Fibroblast of lung (primary cell): ENCODE data around the gene AMMECR1L. TPM values are rescaled to one million over a fixed set of nuclear protein-coding genes. Genes with fewer than 3 reads are reported as not detected.
A peak's percentile ranks its signal among the peaks of the same experiment; 100 is the strongest.

Experiments used
- DNase-seq, 2 donors: peaks; one replicate each; pipeline versions ENCODE4 v3.0.0 to v3.0.0-alpha.2; 2010; ENCODE audit warnings: low read depth in 2 of 2
- H2AFZ ChIP-seq: 2 replicates; pipeline ENCODE4 v1.5.1; 2012; ENCODE audit warnings: low read length, control low read depth, inconsistent platforms
- H3K27ac ChIP-seq: 2 replicates; pipeline ENCODE4 v1.5.1; 2011; ENCODE audit warnings: low read length, control low read depth; ENCODE audit not compliant: insufficient read depth
- H3K27me3 ChIP-seq: 2 replicates; pipeline ENCODE4 v1.5.1; 2011; ENCODE audit warnings: mild to moderate bottlenecking, low read length; ENCODE audit not compliant: control insufficient read depth, insufficient read depth
- H3K36me3 ChIP-seq: 2 replicates; pipeline ENCODE4 v1.5.1; 2011; ENCODE audit warnings: low read length; ENCODE audit not compliant: control insufficient read depth, insufficient read depth
- H3K4me1 ChIP-seq: 2 replicates; pipeline ENCODE4 v1.5.1; 2011; ENCODE audit warnings: low read length; ENCODE audit not compliant: control insufficient read depth, insufficient read depth; ENCODE audit errors: extremely low read depth
- H3K4me2 ChIP-seq: 2 replicates; pipeline ENCODE4 v1.5.1; 2011; ENCODE audit warnings: low read length, control low read depth; ENCODE audit not compliant: insufficient read depth; ENCODE audit errors: extremely low read depth
- H3K4me3 ChIP-seq, 4 experiments: fragments of 200-600 bp in 1 of 4; sonication (generic) in 1 of 4; replicated peaks in 1 of 4; 2 replicates each; pipeline ENCODE4 v1.5.1; 2011 to 2016; ENCODE audit warnings: low read length in 4 of 4, low read depth in 3 of 4, mild to moderate bottlenecking in 3 of 4, control low read depth in 2 of 4, inconsistent platforms in 1 of 4, mixed read lengths in 1 of 4; ENCODE audit not compliant: insufficient read depth in 1 of 4; ENCODE audit errors: control extremely low read depth in 1 of 4
- H3K79me2 ChIP-seq: 2 replicates; pipeline ENCODE4 v1.5.1; 2012; ENCODE audit warnings: mild to moderate bottlenecking, low read length, inconsistent platforms; ENCODE audit not compliant: control insufficient read depth, insufficient read depth
- H3K9ac ChIP-seq: 2 replicates; pipeline ENCODE4 v1.5.1; 2011; ENCODE audit warnings: mild to moderate bottlenecking, low read length, control low read depth; ENCODE audit not compliant: insufficient read depth
- H3K9me3 ChIP-seq: 2 replicates; pipeline ENCODE4 v1.5.1; 2012; ENCODE audit warnings: low read depth, low read length; ENCODE audit not compliant: control insufficient read depth, insufficient read depth
- H4K20me1 ChIP-seq: 2 replicates; pipeline ENCODE4 v1.5.1; 2011; ENCODE audit warnings: low read length; ENCODE audit not compliant: control insufficient read depth, insufficient read depth; ENCODE audit errors: extremely low read depth
- EZH2 ChIP-seq: IDR thresholded peaks from 2 replicates; pipeline ENCODE4 v1.5.1; 2012; ENCODE audit warnings: low read length, control low read depth, mild to moderate bottlenecking; ENCODE audit errors: missing control alignments
- polyA plus RNA-seq, 2 donors: library from polyadenylated mRNA; depleted of rRNA in 1 of 2; stranded (reverse) in 1 of 2; unstranded in 1 of 2; fragments of >200 nt; gene quantifications; 2 replicates each; pipeline ENCODE4 v1.2.1, GENCODE V29; 2011 to 2012; ENCODE audit warnings: missing spikeins in 1 of 2
- total RNA-seq: library from RNA; depleted of rRNA; stranded (reverse); fragments of >200 nt; gene quantifications from 2 replicates; pipeline ENCODE4 v1.2.1, GENCODE V29; 2014
- TF ChIP-seq, protein P1 (sequence below), 2 donors: IDR thresholded peaks in 1 of 2; conservative IDR thresholded peaks in 1 of 2; 1 replicate in 1 of 2; 2 replicates in 1 of 2; pipeline ENCODE4 v1.5.1; 2011 to 2012; ENCODE audit warnings: low read length in 2 of 2, control low read depth in 1 of 2, inconsistent platforms in 1 of 2, low read depth in 1 of 2, mild to moderate bottlenecking in 1 of 2

AMMECR1L gene
- total and polyA plus RNA-seq, 2 donors (not counting 1 experiment from before 2014, with no cell fraction given), result 16.8 TPM

DNA sequence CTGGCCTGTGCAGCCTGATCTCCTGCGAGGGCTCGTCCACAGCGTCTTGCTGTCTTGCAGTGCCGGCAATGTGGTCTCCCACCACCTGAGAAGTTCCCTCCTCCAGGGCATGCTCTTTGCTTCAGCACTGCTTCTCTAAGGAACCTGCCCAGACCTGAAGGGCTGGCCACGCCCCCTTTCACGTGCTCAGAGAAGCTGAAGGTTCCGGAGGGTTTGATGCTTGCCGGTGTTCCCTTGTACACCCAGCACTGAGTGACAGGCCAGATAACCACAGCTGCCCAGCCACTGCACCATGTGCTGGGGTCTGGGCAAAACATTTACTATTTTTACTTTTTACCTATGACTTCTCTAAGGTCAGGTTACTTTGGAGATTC lies 26.1 kb downstream of the AMMECR1L start:
- TF ChIP-seq, protein P1, sequence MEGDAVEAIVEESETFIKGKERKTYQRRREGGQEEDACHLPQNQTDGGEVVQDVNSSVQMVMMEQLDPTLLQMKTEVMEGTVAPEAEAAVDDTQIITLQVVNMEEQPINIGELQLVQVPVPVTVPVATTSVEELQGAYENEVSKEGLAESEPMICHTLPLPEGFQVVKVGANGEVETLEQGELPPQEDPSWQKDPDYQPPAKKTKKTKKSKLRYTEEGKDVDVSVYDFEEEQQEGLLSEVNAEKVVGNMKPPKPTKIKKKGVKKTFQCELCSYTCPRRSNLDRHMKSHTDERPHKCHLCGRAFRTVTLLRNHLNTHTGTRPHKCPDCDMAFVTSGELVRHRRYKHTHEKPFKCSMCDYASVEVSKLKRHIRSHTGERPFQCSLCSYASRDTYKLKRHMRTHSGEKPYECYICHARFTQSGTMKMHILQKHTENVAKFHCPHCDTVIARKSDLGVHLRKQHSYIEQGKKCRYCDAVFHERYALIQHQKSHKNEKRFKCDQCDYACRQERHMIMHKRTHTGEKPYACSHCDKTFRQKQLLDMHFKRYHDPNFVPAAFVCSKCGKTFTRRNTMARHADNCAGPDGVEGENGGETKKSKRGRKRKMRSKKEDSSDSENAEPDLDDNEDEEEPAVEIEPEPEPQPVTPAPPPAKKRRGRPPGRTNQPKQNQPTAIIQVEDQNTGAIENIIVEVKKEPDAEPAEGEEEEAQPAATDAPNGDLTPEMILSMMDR (conservative IDR thresholded peaks at IDR 0.05 in 1 of 2, IDR thresholded peaks at IDR 0.05 in 1 of 2; ENCODE audit: low read depth in 1 of 2, low read length in 2 of 2), result no peak
- no peak for TF ChIP-seq EZH2

DNA sequence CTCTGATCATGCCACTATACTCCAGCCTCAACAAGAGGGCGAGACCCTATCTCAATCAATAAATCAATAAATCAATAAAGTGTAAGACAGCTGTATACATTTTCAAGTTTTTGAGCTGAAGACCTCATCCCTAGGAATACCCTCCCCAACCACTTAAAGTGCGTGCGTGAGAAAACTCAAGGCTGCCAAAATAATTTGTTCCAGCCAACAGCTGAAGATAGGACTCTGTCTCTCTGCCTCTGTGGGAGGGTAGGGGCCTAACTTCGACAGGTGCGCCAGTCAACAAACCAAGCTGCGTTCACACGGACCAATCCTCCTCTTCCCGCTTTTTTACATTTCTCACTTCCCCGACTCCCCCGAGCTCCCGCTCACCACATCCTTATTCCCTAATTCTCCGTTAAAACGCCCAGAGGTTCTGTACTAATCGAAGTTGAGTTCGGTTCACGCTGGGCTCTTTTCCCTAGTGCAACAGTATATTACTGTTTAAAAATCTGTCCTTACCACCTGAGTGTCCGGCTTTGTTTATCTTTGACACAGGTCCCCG lies 28.4 kb downstream of the AMMECR1L start:
- Histone ChIP-seq H3K27me3 (no peaks in the 10 kb centered on the region), H3K4me1 (no peaks in the 10 kb centered on the region), H3K27ac (peak overlapping the region; percentile 80), H3K9me3 (no peaks in the 10 kb centered on the region), H3K4me2 (peak overlapping the region; percentile 86), H2AFZ (peak overlapping the region; percentile 86), H3K36me3 (peaks cover 2% of the 10 kb centered on the region), H3K9ac (peak overlapping the region; percentile 89), H4K20me1 (no peaks in the 10 kb centered on the region), H3K79me2 (peaks cover 46% of the 10 kb centered on the region), H3K4me3 (peak overlapping the region; percentile 81 to 97 (median 88))
- TF ChIP-seq, protein P1 (conservative IDR thresholded peaks at IDR 0.05 in 1 of 2, IDR thresholded peaks at IDR 0.05 in 1 of 2; ENCODE audit: low read depth in 1 of 2, low read length in 2 of 2), result no peak
- no peak for TF ChIP-seq EZH2
- peak; percentile 4 to 13 for DNase-seq

More for the DNA sequence above, 26.1 kb downstream of the AMMECR1L start:
- no peak overlapping the region for H3K9ac ChIP-seq
- no peaks in the 10 kb centered on the region for H3K9me3 ChIP-seq
- no peaks in the 10 kb centered on the region for H4K20me1 ChIP-seq
- H3K4me2 ChIP-seq, result no peak overlapping the region
- H3K36me3 ChIP-seq, result peaks cover 12% of the 10 kb centered on the region
- no peak overlapping the region for H3K4me3 ChIP-seq
- no peak for DNase-seq
- H3K79me2 ChIP-seq, result peaks cover 30% of the 10 kb centered on the region
- no peak overlapping the region for H2AFZ ChIP-seq
- no peaks in the 10 kb centered on the region for H3K27me3 ChIP-seq
- no peaks in the 10 kb centered on the region for H3K4me1 ChIP-seq
- H3K27ac ChIP-seq, result no peak overlapping the region

DNA sequence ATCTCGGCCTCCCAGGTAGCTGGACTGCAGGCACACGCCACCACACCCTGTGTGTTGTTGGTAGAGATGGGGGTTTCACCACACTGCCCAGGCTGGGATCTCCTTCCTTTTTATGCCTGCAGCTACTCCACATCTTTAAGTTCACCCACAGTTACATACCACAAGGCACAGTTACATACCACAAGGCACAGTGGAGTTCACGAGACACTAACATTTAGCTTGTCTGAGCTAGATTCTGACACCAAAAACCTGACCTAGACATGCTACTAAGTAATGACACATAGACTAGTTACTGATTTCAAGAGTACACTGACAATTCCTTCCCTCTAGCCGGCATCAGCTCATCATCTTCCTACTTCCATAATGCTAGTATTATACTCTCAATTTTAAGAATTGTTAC lies 32.1 kb downstream of the AMMECR1L start:
- H3K27me3 ChIP-seq, result no peaks in the 10 kb centered on the region
- no peaks in the 10 kb centered on the region for H4K20me1 ChIP-seq
- no peak for DNase-seq
- H3K9ac ChIP-seq, result no peak overlapping the region
- H3K36me3 ChIP-seq, result peaks cover 4% of the 10 kb centered on the region
- peaks cover 54% of the 10 kb centered on the region for H3K79me2 ChIP-seq
- H3K27ac ChIP-seq, result no peak overlapping the region
- H3K4me3 ChIP-seq, result no peak overlapping the region
- no peak for TF ChIP-seq EZH2
- TF ChIP-seq, protein P1 (conservative IDR thresholded peaks at IDR 0.05 in 1 of 2, IDR thresholded peaks at IDR 0.05 in 1 of 2; ENCODE audit: low read depth in 1 of 2, low read length in 2 of 2), result no peak
- no peaks in the 10 kb centered on the region for H3K4me1 ChIP-seq
- no peaks in the 10 kb centered on the region for H3K9me3 ChIP-seq
- H2AFZ ChIP-seq, result no peak overlapping the region
- no peak overlapping the region for H3K4me2 ChIP-seq
